CD4-positive, alpha-beta T cell treated with Interleukin-6 at 100 ng/mL for 8 hours (primary cell): ENCODE data around the gene CCDC188.
"Not testable (repeated sequence)": the region's sequence is repeated elsewhere in the genome, so short reads cannot be mapped to it uniquely, and the experiment has no call there.

Experiments
- DNase-seq: peaks from one replicate; pipeline ENCODE4 v3.0.0-alpha.2; 2020; ENCODE audit warnings: mixed read lengths, low spot score

Gene CCDC188

GRCh38 chr22:20169253-20169822, 18.5 kb upstream of the CCDC188 start:
- no peak for DNase-seq

- DNase-seq = no peak
Measured at GRCh38 chr22:20167643-20168322, 16.9 kb upstream of the CCDC188 start.

- DNase-seq = no peak
Measured at GRCh38 chr22:20166703-20167102, 15.8 kb upstream of the CCDC188 start.

- no peak for DNase-seq
Measured at GRCh38 chr22:20165913-20166312, 15.1 kb upstream of the CCDC188 start.

GRCh38 chr22:20165421-20165820, 14.6 kb upstream of the CCDC188 start:
- DNase-seq = no peak

GRCh38 chr22:20164863-20165262, 14.0 kb upstream of the CCDC188 start:
- no peak for DNase-seq

- DNase-seq = no peak
Measured at GRCh38 chr22:20160041-20160440, 9.2 kb upstream of the CCDC188 start.

- DNase-seq = not testable (repeated sequence)
Measured at GRCh38 chr22:20159531-20159930, 8.7 kb upstream of the CCDC188 start.

GRCh38 chr22:20159076-20159475, 8.2 kb upstream of the CCDC188 start:
- no peak for DNase-seq

- DNase-seq = no peak
Measured at GRCh38 chr22:20158391-20159036, 7.7 kb upstream of the CCDC188 start.

GRCh38 chr22:20157430-20158183, 6.8 kb upstream of the CCDC188 start:
- DNase-seq = no peak

- peak; percentile 82 for DNase-seq
Measured at GRCh38 chr22:20156611-20157429, 6.0 kb upstream of the CCDC188 start.

GRCh38 chr22:20156042-20156389, 5.2 kb upstream of the CCDC188 start:
- DNase-seq = no peak

GRCh38 chr22:20155330-20156041, 4.6 kb upstream of the CCDC188 start:
- DNase-seq = no peak

- no peak for DNase-seq
Measured at GRCh38 chr22:20154602-20155187, 3.8 kb upstream of the CCDC188 start.

GRCh38 chr22:20153945-20154344, 3.1 kb upstream of the CCDC188 start:
- no peak for DNase-seq

- DNase-seq = no peak
Measured at GRCh38 chr22:20152464-20152890, 1.6 kb upstream of the CCDC188 start.

- DNase-seq = no peak
Measured at GRCh38 chr22:20151276-20151588, 377 bp upstream of the CCDC188 start.

GRCh38 chr22:20149257-20150250, 1.3 kb downstream of the CCDC188 start:
- no peak for DNase-seq

GRCh38 chr22:20148414-20148813, 2.4 kb downstream of the CCDC188 start:
- no peak for DNase-seq
